ENCODE results near the gene ZNF683.

ZNF683 gene

DNA sequence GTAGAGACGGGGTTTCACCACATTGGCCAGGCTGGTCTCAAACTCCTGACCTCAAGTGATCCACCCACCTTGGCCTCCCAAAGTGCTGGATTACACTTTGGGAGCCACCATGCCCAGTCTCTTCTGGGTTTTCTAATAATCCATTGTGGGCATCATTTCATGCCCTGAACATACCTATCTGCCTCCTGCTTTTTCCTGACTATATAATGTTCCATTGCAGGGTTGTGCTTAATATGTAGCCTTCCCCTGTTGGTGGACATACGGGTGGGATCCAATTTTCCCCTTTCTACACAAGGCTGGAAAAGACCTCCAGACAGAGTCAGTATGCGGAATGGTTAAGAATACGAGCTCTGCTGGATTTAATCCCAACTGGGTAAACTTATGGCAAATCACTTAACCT, 3.5 kb upstream of the ZNF683 start:
- TF ChIP-seq RAD21 (IDR thresholded peaks at IDR 0.05; ENCODE audit: low read depth), result no peak
- TF ChIP-seq EGR1 (IDR thresholded peaks at IDR 0.05), result no peak
- TF ChIP-seq EP300 (IDR thresholded peaks at IDR 0.05; ENCODE audit: borderline replicate concordance), result no peak
- no peak for TF ChIP-seq FOXM1 (IDR thresholded peaks at IDR 0.05; ENCODE audit: borderline replicate concordance, low read depth)
- no peak for TF ChIP-seq TEAD4 (IDR thresholded peaks at IDR 0.05)
- TF ChIP-seq CREB1 (IDR thresholded peaks at IDR 0.05; ENCODE audit: low read depth), result no peak
- TF ChIP-seq NFIC (IDR thresholded peaks at IDR 0.05), result no peak
- TF ChIP-seq TCF12 (IDR thresholded peaks at IDR 0.05; ENCODE audit: low read depth), result no peak
- no peak for TF ChIP-seq REST (IDR thresholded peaks at IDR 0.05; ENCODE audit: low read depth)
- TF ChIP-seq MAX (IDR thresholded peaks at IDR 0.05), result no peak
- no peak for TF ChIP-seq TAF1 (IDR thresholded peaks at IDR 0.05; ENCODE audit: low read depth)
- no peak for TF ChIP-seq CEBPB (IDR thresholded peaks at IDR 0.05)
- TF ChIP-seq, protein P1, sequence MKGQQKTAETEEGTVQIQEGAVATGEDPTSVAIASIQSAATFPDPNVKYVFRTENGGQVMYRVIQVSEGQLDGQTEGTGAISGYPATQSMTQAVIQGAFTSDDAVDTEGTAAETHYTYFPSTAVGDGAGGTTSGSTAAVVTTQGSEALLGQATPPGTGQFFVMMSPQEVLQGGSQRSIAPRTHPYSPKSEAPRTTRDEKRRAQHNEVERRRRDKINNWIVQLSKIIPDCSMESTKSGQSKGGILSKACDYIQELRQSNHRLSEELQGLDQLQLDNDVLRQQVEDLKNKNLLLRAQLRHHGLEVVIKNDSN (IDR thresholded peaks at IDR 0.05), result no peak
- TF ChIP-seq ZBTB7A (IDR thresholded peaks at IDR 0.05; ENCODE audit: low read depth), result no peak
- no peak for TF ChIP-seq YY1 (IDR thresholded peaks at IDR 0.05; ENCODE audit: low read depth)

- TF ChIP-seq EP300 (IDR thresholded peaks at IDR 0.05; ENCODE audit: borderline replicate concordance) (no peak), YY1 (IDR thresholded peaks at IDR 0.05; ENCODE audit: low read depth) (no peak), FOXM1 (IDR thresholded peaks at IDR 0.05; ENCODE audit: borderline replicate concordance, low read depth) (no peak), REST (IDR thresholded peaks at IDR 0.05; ENCODE audit: low read depth) (no peak), ZBTB7A (IDR thresholded peaks at IDR 0.05; ENCODE audit: low read depth) (no peak), CREB1 (IDR thresholded peaks at IDR 0.05; ENCODE audit: low read depth) (no peak), EGR1 (IDR thresholded peaks at IDR 0.05) (no peak), TAF1 (IDR thresholded peaks at IDR 0.05; ENCODE audit: low read depth) (no peak), MAX (IDR thresholded peaks at IDR 0.05) (no peak), CEBPB (IDR thresholded peaks at IDR 0.05) (no peak), TCF12 (IDR thresholded peaks at IDR 0.05; ENCODE audit: low read depth) (no peak)
- TF ChIP-seq, protein P1 (IDR thresholded peaks at IDR 0.05), result no peak
These were observed 2.5 kb upstream of the ZNF683 start for GRCh38 chr1:26375081-26375480.

DNA sequence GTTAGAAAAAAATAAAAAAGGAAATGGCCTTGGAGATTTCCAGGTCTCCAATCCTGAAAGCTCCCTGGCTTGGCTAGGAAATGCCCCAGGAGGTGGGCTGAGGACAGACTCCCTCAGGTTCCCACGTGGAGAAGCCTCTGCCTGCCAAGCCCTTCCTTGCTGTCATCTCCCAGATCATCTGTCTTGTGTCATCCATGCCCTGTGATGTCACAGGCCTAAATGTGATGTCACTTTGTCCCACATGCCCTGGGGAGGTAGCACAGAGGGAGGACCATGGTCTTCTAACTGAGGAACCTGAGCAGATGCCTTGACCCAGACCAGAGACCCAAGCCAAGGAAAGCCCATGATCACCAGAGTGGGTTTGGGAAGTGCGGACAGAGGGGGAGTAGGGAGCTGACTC, 1.8 kb upstream of the ZNF683 start:
- TF ChIP-seq CREB1 (IDR thresholded peaks at IDR 0.05; ENCODE audit: low read depth), result peak; percentile 38; the same call in 1 of the 2 replicates

DNA sequence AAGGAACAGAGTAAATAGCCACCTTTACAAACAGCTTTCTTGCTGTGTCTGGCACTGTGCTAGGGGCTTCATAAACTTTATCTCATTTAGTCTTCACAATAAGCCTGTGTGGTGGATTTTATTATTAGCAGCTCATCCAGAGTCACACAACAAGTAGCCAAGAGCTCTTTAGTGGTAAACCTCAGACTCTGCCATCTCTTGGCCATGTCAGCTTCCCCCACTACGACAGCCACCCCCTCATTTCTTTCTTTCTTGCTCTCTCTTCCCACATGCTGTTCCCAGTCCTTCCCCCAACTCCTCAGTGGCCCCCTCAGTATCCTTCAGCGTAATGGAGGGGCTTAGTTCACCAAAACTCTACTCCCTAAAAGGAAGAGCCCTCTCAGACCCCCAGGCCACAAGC, 1.2 kb upstream of the ZNF683 start:
- TF ChIP-seq MAX (IDR thresholded peaks at IDR 0.05), result no peak
- TF ChIP-seq ZBTB7A (IDR thresholded peaks at IDR 0.05; ENCODE audit: low read depth), result no peak

DNA sequence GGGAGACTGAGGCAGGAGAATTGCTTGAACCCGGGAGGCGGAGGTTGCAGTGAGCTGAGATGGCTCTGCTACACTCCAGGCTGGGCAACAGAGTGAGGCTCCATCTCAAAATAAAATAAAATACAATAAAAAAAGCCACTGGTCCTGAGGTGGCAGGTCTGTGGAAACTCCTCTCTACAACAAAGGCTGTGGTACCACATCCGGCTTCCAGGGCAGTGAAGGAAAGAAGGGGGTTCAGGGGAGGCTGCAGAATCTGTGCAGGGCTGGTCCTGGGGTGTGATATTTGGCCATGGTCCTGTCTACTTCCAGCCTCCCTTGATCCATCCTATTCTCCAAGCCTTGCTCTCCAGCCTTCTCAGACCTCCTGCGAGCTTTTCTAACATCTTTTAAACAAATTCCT, 731 bp upstream of the ZNF683 start:
- TF ChIP-seq REST (IDR thresholded peaks at IDR 0.05; ENCODE audit: low read depth), result no peak
- TF ChIP-seq TEAD4 (IDR thresholded peaks at IDR 0.05), result no peak
- no peak for TF ChIP-seq FOXM1 (IDR thresholded peaks at IDR 0.05; ENCODE audit: borderline replicate concordance, low read depth)
- no peak for TF ChIP-seq RAD21 (IDR thresholded peaks at IDR 0.05; ENCODE audit: low read depth)
- no peak for TF ChIP-seq ZBTB7A (IDR thresholded peaks at IDR 0.05; ENCODE audit: low read depth)
- no peak for TF ChIP-seq NFIC (IDR thresholded peaks at IDR 0.05)
- no peak for TF ChIP-seq TAF1 (IDR thresholded peaks at IDR 0.05; ENCODE audit: low read depth)
- TF ChIP-seq, protein P1 (IDR thresholded peaks at IDR 0.05), result no peak
- TF ChIP-seq TCF12 (IDR thresholded peaks at IDR 0.05; ENCODE audit: low read depth), result no peak
- no peak for TF ChIP-seq EGR1 (IDR thresholded peaks at IDR 0.05)
- TF ChIP-seq YY1 (IDR thresholded peaks at IDR 0.05; ENCODE audit: low read depth), result no peak
- no peak for TF ChIP-seq CEBPB (IDR thresholded peaks at IDR 0.05)
- no peak for TF ChIP-seq MAX (IDR thresholded peaks at IDR 0.05)
- no peak for TF ChIP-seq EP300 (IDR thresholded peaks at IDR 0.05; ENCODE audit: borderline replicate concordance)
- TF ChIP-seq CREB1 (IDR thresholded peaks at IDR 0.05; ENCODE audit: low read depth), result no peak

Data from Ishikawa (cell line).